ENCODE measurements around the gene MAPKAP1. TPM values are rescaled to one million over a fixed set of nuclear protein-coding genes. Genes with fewer than 3 reads are reported as not detected.

Gene MAPKAP1
- total RNA-seq, 8 experiments from 2014 or later: 36.0 to 159 (median 58.8) TPM

DNA sequence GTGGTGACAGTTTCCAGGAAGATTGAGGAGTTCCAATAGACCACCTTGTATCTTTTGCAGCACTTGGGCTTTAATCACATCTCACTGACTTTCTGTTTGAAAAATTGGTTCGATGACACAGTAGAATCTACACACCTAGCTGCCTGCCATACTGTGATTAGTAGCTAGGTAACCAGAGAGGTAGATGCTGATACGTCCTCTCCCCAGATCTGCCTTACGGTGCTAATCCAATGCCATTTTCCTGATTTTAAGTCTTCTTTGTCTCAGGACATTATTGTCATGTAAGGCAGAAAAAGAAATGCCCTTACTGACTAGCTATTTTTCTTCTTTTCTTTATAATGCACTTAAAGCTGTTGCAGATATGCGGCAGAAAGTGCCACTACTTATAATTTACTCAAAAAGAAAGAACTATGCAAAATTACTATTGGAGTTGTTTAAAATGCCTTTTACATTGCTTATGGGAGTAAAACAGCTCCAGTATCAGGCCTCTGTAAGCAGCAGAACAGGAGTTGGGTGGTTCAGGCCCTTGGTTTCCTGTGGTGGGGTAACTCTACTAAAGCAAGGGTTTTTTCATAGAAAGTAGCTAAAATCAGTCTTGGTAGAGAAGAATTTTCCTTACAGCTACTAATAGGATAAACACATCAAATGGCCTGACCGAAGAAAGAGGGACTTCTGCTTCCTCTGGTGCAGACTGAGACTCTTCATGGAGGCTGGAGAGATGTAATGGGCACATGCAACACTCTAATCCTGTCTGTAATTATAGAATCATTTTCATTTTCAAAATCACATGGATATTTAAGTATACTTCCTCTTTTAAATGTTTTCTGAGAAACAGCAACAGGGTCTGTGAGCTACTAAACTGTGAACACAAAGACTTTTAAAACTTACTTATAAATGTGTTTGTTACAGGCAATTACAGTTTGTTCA is 177.2 kb downstream of the MAPKAP1 start:
- no peak overlapping the region for H3K4me3 ChIP-seq
- no peak overlapping the region for H3K27ac ChIP-seq
- in situ Hi-C loops (cut with MboI; ENCODE audit: low pct_unique_long_range_greater_than_20kb in 2 of 9, low sequenced_read_pairs in 9 of 9, unreplicated experiment in 9 of 9): no loop called here
- ATAC-seq (replicated peaks in 6 of 8): no peak
- WGBS, 10 experiments: 48 to 100% (median 90%) methylated on average over 1 to 5 of the region's 5 CpGs
- H3K4me1 ChIP-seq (replicated peaks in 1 of 2): peaks cover under 1 to 10% of the 10 kb centered on the region in 2 donors

- H3K4me3 ChIP-seq: no peak overlapping the region
- no peak overlapping the region for H3K27ac ChIP-seq
- in situ Hi-C loops (cut with MboI; ENCODE audit: low pct_unique_long_range_greater_than_20kb in 2 of 9, low sequenced_read_pairs in 9 of 9, unreplicated experiment in 9 of 9): no loop called here
- ATAC-seq (replicated peaks in 6 of 8): no peak
- peaks cover 6 to 16% of the 10 kb centered on the region in 2 donors for H3K4me1 ChIP-seq (replicated peaks in 1 of 2)
Observed at GRCh38 chr9:125529107-125529506, 177.9 kb downstream of the MAPKAP1 start.

GRCh38 chr9:125527471-125528002 is 179.5 kb downstream of the MAPKAP1 start:
- 11 to 100% (median 85%) methylated on average over 2 to 8 of the region's 9 CpGs for WGBS, 10 experiments

GRCh38 chr9:125525921-125526631 is 180.9 kb downstream of the MAPKAP1 start:
- Histone ChIP-seq H3K4me1 (replicated peaks in 1 of 2) (peaks cover 6 to 21% of the 10 kb centered on the region in 2 donors), H3K27ac (no peak overlapping the region), H3K4me3 (no peak overlapping the region)
- ATAC-seq (replicated peaks in 6 of 8): no peak
- in situ Hi-C loops (cut with MboI; ENCODE audit: low pct_unique_long_range_greater_than_20kb in 2 of 9, low sequenced_read_pairs in 9 of 9, unreplicated experiment in 9 of 9): no loop called here
- WGBS, 10 experiments: 0 to 94% (median 73%) methylated on average over 1 to 6 of the region's 6 CpGs

More at GRCh38 chr9:125527471-125528002, 179.5 kb downstream of the MAPKAP1 start:
- Histone ChIP-seq H3K27ac (no peak overlapping the region), H3K4me3 (no peak overlapping the region), H3K4me1 (replicated peaks in 1 of 2) (peaks cover 6 to 21% of the 10 kb centered on the region in 2 donors)
- ATAC-seq (replicated peaks in 6 of 8): peak in 2 of 8 experiments; percentile 46 to 55
- in situ Hi-C loops (cut with MboI; ENCODE audit: low pct_unique_long_range_greater_than_20kb in 2 of 9, low sequenced_read_pairs in 9 of 9, unreplicated experiment in 9 of 9): no loop called here

DNA sequence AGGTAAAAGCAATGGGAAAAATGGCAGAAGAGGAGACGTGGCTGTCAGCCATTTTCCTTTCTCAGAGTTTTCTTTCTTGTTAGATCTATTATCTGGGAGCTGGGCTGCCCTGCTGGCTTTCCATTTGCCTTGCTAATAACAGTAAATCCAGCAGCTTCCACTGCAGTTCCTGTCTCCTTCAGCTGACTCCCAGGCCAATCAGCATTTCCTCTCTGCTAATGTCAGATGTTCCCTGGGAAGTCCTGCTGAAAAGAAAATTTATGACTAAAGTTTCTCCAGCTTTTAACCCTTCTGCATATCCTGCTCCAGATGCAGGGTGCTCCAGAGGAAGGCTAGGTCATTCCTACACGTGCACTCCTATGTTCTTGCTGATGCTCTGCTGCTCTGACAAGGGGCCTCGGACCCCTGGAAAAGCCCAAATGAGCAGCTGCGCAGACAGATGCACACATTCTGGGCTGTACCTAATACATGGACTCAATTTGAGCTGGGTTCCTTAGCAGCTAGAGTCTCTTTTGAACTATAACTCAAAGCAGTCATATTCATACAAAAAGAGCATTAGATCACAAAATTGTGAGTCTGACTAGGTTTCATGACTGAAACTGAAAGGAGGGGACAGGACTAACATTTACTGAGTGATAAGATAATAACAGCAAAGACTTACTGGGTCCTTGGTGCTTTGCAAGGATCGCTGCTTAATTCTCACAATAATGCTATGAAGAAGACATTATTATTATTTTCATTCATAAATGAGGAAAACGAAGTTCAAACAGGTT is 182.2 kb downstream of the MAPKAP1 start:
- Histone ChIP-seq H3K4me3 (no peak overlapping the region), H3K27ac (peak overlapping the region; percentile 78 to 80), H3K4me1 (replicated peaks in 1 of 2) (peaks cover 6 to 21% of the 10 kb centered on the region in 2 donors)
- in situ Hi-C loops (cut with MboI; ENCODE audit: low pct_unique_long_range_greater_than_20kb in 2 of 9, low sequenced_read_pairs in 9 of 9, unreplicated experiment in 9 of 9): no loop called here
- WGBS, 10 experiments: 0 to 64% (median 54%) methylated on average over 1 to 6 of the region's 6 CpGs
- ATAC-seq (replicated peaks in 6 of 8): peak; percentile 77 to 95 (median 90)

DNA sequence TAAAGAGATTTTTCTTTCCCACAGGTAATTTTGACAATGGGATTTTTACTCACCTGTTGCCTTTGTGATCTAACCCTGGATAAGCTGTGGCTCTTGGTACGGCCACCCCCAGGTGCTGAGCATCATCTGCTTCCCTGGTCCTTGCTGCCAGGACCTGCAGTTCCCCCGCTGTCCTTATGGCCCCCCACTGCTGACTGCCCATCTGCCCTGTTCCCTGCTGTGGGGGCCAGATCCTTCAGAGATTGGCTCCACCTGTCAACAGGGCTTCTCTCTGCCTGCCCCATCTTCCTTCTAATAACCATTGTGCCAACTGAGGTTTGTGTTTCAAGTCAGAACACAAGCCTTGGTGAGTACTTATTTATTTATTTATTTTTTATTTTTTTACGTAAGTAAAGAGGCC is 183.3 kb downstream of the MAPKAP1 start:
- in situ Hi-C loops (cut with MboI; ENCODE audit: low pct_unique_long_range_greater_than_20kb in 2 of 9, low sequenced_read_pairs in 9 of 9, unreplicated experiment in 9 of 9): no loop called here
- no peak for ATAC-seq (replicated peaks in 6 of 8)
- WGBS, 10 experiments: 86 to 100% (median 100%) methylated on average over 1 to 3 of the region's 3 CpGs; no CpG with 5 or more reads in 3 of the 10 experiments
- peak overlapping the region; percentile 78 to 80 for H3K27ac ChIP-seq
- H3K4me3 ChIP-seq: no peak overlapping the region
- peaks cover 6 to 14% of the 10 kb centered on the region in 2 donors for H3K4me1 ChIP-seq (replicated peaks in 1 of 2)

DNA sequence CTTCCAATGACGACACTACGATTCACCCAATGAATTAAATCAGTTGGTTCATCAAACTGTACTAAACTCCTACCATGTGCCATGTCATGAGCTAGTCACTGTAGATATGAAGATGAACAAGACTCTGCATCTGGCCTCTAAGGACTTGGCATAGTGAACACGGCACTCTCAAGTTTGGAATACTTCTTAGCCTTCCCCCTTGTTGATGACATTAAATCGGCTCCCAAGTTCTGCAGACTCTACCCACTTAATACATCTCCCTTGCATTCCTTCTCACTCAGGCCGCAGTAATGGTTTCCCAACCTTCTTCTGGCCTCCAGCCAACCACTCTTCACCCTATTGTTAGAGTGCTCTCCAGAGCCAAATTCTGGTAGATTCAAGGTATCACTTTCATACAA is 184.7 kb downstream of the MAPKAP1 start:
- no peak overlapping the region for H3K4me3 ChIP-seq
- no peak for ATAC-seq (replicated peaks in 6 of 8)
- WGBS, 10 experiments: 3 to 100% (median 91%) methylated on average over 2 to 5 of the region's 5 CpGs; no CpG with 5 or more reads in 4 of the 10 experiments
- H3K27ac ChIP-seq: no peak overlapping the region
- peaks cover 14 to 24% of the 10 kb centered on the region in 2 donors for H3K4me1 ChIP-seq (replicated peaks in 1 of 2)
- in situ Hi-C loops (cut with MboI; ENCODE audit: low pct_unique_long_range_greater_than_20kb in 2 of 9, low sequenced_read_pairs in 9 of 9, unreplicated experiment in 9 of 9): no loop called here

GRCh38 chr9:125521462-125522327 is 185.3 kb downstream of the MAPKAP1 start:
- WGBS, 10 experiments: 3 to 100% (median 86%) methylated on average over 2 to 3 of the region's 3 CpGs; no CpG with 5 or more reads in 2 of the 10 experiments
- ATAC-seq (replicated peaks in 6 of 8): peak in 7 of 8 experiments; percentile 13 to 77 (median 61)
- Histone ChIP-seq H3K27ac (no peak overlapping the region), H3K4me3 (no peak overlapping the region), H3K4me1 (replicated peaks in 1 of 2) (peaks cover 19 to 30% of the 10 kb centered on the region in 2 donors)
- in situ Hi-C loops (cut with MboI; ENCODE audit: low pct_unique_long_range_greater_than_20kb in 2 of 9, low sequenced_read_pairs in 9 of 9, unreplicated experiment in 9 of 9): no loop called here

- ATAC-seq (replicated peaks in 6 of 8): no peak
- in situ Hi-C loops (cut with MboI; ENCODE audit: low pct_unique_long_range_greater_than_20kb in 2 of 9, low sequenced_read_pairs in 9 of 9, unreplicated experiment in 9 of 9): no loop called here
- Histone ChIP-seq H3K4me1 (replicated peaks in 1 of 2) (peaks cover 36 to 46% of the 10 kb centered on the region in 2 donors), H3K4me3 (no peak overlapping the region), H3K27ac (no peak overlapping the region)
- WGBS, 10 experiments: 90 to 100% (median 100%) methylated on average over 1 to 3 of the region's 3 CpGs; no CpG with 5 or more reads in 4 of the 10 experiments
Observed at GRCh38 chr9:125519734-125520133, 187.3 kb downstream of the MAPKAP1 start.

GRCh38 chr9:125517577-125517976 is 189.4 kb downstream of the MAPKAP1 start:
- 0 to 100% (median 67%) methylated on average over 1 to 3 of the region's 4 CpGs; no CpG with 5 or more reads in 1 of the 10 experiments for WGBS, 10 experiments
- Histone ChIP-seq H3K27ac (no peak overlapping the region), H3K4me3 (no peak overlapping the region), H3K4me1 (replicated peaks in 1 of 2) (peaks cover 36 to 40% of the 10 kb centered on the region in 2 donors)
- ATAC-seq (replicated peaks in 6 of 8): peak in 2 of 8 experiments; percentile 25 to 32
- in situ Hi-C loops (cut with MboI; ENCODE audit: low pct_unique_long_range_greater_than_20kb in 2 of 9, low sequenced_read_pairs in 9 of 9, unreplicated experiment in 9 of 9): no loop called here

- 26 to 94% (median 69%) methylated on average over 2 to 5 of the region's 6 CpGs; no CpG with 5 or more reads in 1 of the 10 experiments for WGBS, 10 experiments
- ATAC-seq (replicated peaks in 6 of 8): peak in 5 of 8 experiments; percentile 52 to 74 (median 64)
- H3K4me1 ChIP-seq (replicated peaks in 1 of 2): peaks cover 44 to 51% of the 10 kb centered on the region in 2 donors
- peak overlapping the region; percentile 38 to 55 for H3K27ac ChIP-seq
- in situ Hi-C loops (cut with MboI; ENCODE audit: low pct_unique_long_range_greater_than_20kb in 2 of 9, low sequenced_read_pairs in 9 of 9, unreplicated experiment in 9 of 9): no loop called here
- no peak overlapping the region for H3K4me3 ChIP-seq
Observed at GRCh38 chr9:125515983-125516940, 190.7 kb downstream of the MAPKAP1 start.
